GM23338 (cell line): ENCODE measurements around the gene SPINK4.

Experiments used
- CREB1 ChIP-seq: fragments of 250-450 bp; sonication (Bioruptor Pico); IDR thresholded peaks from 2 replicates; pipeline ENCODE4 v1.5.0; 2020; ENCODE audit warnings: low read depth, mild to moderate bottlenecking, moderate library complexity
- CTCF ChIP-seq, 2 experiments: fragments of 200-600 bp in 1 of 2; sonication (generic) in 1 of 2; conservative IDR thresholded peaks; 2 replicates each; pipeline versions ENCODE4 v1.5.1 to v1.6.1; 2016 to 2017; ENCODE audit warnings: antibody characterized with exemption in 2 of 2, low read depth in 2 of 2, mild to moderate bottlenecking in 2 of 2, moderate library complexity in 1 of 2
- ETS1 ChIP-seq: IDR thresholded peaks from 2 replicates; pipeline ENCODE4 v1.6.1; 2016; ENCODE audit warnings: antibody characterized with exemption
- EZH2 ChIP-seq: fragments of 200-600 bp; sonication (generic); IDR thresholded peaks from one replicate; pipeline ENCODE4 v1.8.0; 2017; ENCODE audit warnings: antibody characterized with exemption, mild to moderate bottlenecking, low read depth; ENCODE audit not compliant: unreplicated experiment
- EZH2phosphoT487 ChIP-seq: fragments of 200-600 bp; sonication (generic); IDR thresholded peaks from one replicate; pipeline ENCODE4 v1.8.1; 2018; ENCODE audit warnings: antibody characterized with exemption; ENCODE audit not compliant: unreplicated experiment
- POLR2AphosphoS5 ChIP-seq: IDR thresholded peaks from 2 replicates; pipeline ENCODE4 v1.6.1; 2016; ENCODE audit warnings: antibody characterized with exemption, low read depth
- REST ChIP-seq: IDR thresholded peaks from one replicate; pipeline ENCODE4 v1.6.1; 2018; ENCODE audit warnings: antibody characterized with exemption; ENCODE audit not compliant: unreplicated experiment
- ZNF114 ChIP-seq: fragments of 250-450 bp; sonication (Bioruptor Pico); IDR thresholded peaks from 2 replicates; pipeline ENCODE4 v1.5.0; 2020; ENCODE audit warnings: mild to moderate bottlenecking, moderate library complexity

- no peak for TF ChIP-seq EZH2
- TF ChIP-seq CTCF (conservative IDR thresholded peaks at IDR 0.05; ENCODE audit: low read depth in 2 of 2) = no peak
- no peak for TF ChIP-seq REST
- no peak for TF ChIP-seq EZH2phosphoT487
- no peak for TF ChIP-seq POLR2AphosphoS5
- no peak for TF ChIP-seq CREB1 (CRISPR knock-in tag)
- no peak for TF ChIP-seq ZNF114 (CRISPR knock-in tag)
- no peak for TF ChIP-seq ETS1
Measured at GRCh38 chr9:33248606-33249005, 8.6 kb downstream of the SPINK4 start.
